Activated CD4-positive, CD25-positive, alpha-beta regulatory T cell (primary cell): ENCODE results near the gene KLHL2.
A peak's percentile ranks its signal among the peaks of the same experiment; 100 is the strongest.

Experiments
- DNase-seq, 4 experiments: peaks; one replicate each; lab custom pipeline; 2025; lab: John Stamatoyannopoulos, UW

KLHL2 gene

GRCh38 chr4:165288639-165289422, 81.5 kb downstream of the KLHL2 start:
- no peak for DNase-seq

- DNase-seq = no peak
These were observed 82.0 kb downstream of the KLHL2 start for GRCh38 chr4:165289423-165289785.

DNA sequence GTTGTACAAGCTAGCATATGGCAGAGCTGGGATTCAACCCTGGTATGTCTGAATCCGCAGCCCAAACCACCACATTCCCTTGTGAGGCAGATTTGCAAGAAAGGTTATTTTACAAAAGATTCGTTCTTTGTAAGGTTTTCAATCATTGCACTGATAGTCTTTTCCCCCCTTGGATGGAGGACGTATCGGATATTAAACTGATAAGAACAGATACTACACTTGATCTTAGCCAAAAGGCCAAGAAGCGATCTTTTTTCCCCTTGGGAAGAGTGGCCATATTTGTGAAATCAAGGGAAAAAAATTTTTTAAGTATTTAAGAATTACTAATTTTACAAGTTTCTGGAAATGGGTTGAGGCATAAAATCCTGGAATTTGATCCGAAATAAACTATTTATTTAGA, 85.7 kb downstream of the KLHL2 start:
- no peak for DNase-seq

- no peak for DNase-seq
These were observed 86.7 kb downstream of the KLHL2 start for GRCh38 chr4:165293927-165294649.

GRCh38 chr4:165294907-165295306, 87.5 kb downstream of the KLHL2 start:
- DNase-seq = no peak

DNA sequence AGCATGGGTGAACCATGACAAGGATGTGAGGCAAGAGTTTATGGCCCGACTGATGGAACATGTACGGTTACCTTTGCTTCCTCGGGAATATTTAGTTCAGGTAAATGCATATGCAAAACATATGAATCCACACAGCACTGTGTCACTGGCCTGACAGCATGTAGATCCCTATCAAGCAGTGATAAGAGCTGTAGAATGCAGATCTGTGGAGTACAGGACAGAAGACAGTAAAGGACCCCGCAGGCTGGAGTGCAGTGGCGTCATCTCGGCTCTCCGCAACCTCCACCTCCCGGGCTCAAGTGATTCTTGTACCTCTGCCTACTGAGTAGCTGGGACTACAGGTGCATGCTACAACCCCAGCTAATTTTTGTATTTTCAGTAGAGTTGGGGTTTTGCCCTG, 90.3 kb downstream of the KLHL2 start:
- no peak for DNase-seq

DNA sequence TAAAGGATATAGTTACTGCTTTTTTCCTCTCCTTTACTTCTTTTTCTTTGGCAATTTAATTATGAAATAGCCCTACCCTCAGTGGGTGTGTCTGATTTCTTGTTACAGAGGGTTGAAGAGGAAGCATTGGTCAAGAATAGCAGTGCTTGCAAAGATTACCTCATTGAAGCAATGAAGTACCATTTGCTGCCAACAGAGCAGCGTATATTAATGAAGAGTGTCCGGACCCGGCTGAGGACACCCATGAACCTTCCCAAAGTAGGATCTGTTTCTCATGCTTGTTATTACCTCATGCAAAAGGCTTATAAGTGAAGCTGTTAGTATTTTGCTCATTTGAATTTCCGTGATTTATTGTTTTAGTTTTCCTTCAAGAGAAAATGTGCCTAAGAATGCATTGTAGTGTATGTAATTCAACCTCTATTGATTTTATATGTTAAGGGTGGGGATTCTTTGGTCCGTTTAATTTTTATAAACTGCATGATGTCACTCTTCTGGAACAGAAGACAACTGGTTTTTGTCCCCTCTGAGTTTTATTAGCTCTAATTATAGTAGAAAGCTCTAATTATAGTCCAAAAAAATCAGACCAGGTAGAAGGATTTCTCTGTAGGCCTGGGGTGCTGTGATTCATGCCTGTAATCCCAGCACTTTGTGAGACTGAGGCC, 92.2 kb downstream of the KLHL2 start:
- no peak for DNase-seq

- no peak for DNase-seq
These were observed 94.5 kb downstream of the KLHL2 start for GRCh38 chr4:165301833-165302232.

- DNase-seq = no peak
These were observed 95.3 kb downstream of the KLHL2 start for GRCh38 chr4:165302658-165303057.

- no peak for DNase-seq
These were observed 100.8 kb downstream of the KLHL2 start for GRCh38 chr4:165308166-165308565.

DNA sequence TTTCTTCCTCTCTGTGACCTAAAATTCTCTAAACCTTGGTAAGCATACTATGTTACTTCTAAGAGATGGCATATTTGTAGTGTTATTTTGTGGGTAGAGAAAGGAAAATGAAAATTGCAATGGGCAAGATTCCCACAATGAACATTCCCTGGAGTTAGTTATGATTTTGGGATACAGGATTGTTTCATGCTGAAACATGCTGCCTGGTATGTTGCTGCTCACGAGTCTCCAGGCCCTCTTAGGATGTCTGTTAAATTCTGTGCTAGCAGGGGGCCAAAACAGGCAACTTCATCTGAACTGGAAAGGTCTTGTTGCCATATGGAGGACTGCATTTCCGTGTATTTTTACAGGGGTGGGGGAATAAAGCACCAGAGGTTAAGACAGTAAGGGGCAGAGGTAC, 101.2 kb downstream of the KLHL2 start:
- DNase-seq = no peak

DNA sequence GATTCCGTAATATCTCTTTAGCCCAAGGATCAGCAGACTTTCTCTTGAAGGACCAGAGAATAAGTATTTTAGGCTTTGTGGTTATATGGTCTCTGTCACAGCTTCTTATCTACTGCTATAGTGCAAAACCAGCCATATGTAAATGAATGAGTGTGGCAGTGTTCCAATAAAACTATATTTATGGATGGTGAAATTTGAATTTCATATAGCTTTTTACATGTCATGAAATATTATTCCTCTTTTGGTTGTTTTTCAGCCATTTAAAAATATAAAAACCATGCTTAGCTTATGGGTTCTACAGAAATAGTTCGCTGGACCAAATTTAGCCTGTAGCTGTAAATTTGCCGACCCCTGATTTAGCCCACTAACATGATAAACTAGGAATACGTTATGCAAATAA, 102.1 kb downstream of the KLHL2 start:
- DNase-seq = no peak

GRCh38 chr4:165312506-165312905, 105.1 kb downstream of the KLHL2 start:
- no peak for DNase-seq

DNA sequence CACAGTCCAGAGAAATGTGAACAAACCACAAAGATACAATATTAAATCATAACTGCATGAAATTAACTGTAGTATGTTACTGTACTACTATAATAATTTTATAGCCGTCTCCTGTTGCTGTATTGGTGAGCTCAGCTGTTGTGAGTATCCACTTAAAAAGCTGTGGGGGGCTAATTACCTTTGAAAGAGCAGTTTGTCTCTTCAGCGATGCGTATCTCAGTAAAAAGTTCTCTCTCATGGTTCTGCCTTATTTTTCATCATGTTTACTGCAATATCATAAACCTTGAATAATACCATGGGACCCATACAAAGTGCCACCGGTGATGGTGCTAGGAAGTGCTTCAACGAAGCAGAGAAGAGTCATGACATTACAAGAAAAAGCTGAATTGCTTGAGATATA, 111.7 kb downstream of the KLHL2 start:
- DNase-seq = no peak

DNA sequence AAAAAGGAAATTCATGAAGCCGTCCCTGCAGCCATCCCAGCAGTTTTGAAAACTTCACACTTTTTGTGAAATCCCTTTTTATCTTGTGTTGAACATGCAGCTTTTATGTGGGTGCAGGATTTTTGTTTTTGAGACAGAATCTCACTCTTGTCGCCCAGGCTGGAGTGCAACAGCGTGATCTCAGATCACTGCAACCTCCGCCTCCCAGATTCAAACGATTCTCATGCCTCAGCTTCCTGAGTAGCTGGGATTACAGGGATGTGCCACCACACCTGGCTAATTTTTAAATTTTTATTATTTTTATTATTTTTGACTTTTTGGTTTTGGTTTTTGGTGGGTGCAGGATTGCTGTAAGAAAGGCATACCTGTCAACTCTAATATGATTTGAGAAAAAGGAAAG, 112.1 kb downstream of the KLHL2 start:
- no peak for DNase-seq

DNA sequence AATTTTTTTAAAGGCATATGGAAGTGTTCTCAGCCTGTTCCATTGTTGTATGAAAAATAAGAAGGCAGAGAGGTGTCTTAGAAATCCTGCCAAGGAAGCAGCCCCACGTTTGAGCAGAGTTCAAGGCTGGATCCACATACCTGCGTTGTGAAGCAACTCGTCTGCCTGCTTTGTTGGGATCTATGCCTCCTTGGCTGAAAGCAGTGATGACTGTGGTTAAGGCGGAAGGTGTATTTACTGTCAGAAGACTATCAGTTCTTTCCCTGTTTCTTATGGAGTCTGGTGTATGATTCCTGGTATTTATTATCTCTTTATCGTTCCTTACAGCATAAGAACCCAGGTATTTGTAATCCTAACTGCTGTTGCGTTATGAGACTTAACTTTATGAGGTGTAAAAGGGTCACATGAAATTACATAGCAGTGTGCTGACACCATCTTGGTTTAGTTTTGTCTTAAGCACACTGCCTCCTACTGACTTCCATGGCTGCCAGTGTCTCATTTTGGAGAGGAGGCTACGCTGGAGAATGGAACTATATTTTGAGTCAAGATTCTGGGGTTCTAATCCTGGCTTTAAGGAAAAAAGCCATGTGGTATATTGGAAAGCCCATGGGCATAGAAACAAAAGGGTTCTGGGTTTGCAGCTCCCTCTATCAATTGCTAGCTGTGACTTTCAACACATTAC, 117.0 kb downstream of the KLHL2 start:
- no peak for DNase-seq

DNA sequence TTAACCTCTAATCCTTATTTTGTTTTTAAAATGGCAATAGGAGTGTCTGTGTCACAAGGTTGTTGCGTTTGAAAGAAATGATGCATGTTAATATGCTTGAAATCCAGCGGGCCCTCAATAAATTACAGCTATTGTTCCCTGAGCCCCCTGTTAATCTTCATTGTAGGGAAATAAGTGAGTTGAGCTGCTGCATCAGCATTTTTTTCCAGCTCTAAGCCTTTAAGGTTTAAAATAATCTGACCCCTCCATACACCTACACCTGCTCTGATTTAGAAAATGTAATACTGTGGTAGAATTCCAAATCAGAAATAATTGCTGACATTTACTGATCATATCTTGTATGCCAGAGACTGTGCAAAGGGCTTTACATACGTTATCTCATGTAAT, 117.5 kb downstream of the KLHL2 start:
- DNase-seq = no peak

DNA sequence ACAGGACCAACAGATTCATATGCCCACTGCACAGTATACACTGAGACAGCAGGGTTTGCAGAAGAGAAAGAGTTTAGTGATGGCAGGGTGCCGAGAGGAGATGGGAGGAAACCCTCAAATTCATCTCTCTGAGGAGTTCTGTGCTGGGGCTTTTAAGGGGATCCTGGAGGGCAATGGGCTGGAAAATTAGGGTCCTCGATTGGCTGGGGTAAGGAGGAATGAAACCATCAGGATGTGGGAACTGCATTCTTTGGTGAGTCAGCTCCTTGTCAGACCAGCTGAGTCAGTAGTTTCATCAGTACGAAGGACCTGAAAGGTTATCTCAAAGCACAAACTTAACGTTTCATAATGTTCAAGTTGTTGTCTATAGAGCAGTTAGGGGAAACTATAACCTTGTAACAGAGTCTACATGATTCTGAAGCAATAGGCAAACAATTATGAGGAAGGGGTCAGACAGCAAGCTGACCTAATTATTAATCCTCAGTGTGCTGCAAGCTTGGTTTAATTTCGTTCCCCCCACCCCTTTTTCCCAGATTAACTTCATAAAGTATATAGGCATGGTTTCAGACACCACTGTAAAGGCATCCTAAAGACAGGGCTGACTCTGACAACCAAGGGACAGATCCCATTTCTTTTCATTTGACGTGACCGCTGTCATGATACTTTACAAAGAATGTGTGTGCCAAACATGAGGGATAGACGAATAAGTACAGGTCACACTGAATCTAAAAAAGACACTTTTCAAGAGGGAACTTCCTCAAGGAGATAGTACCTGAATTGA, 118.6 kb downstream of the KLHL2 start:
- no peak for DNase-seq

- no peak for DNase-seq
These were observed 119.5 kb downstream of the KLHL2 start for GRCh38 chr4:165326831-165327210.

DNA sequence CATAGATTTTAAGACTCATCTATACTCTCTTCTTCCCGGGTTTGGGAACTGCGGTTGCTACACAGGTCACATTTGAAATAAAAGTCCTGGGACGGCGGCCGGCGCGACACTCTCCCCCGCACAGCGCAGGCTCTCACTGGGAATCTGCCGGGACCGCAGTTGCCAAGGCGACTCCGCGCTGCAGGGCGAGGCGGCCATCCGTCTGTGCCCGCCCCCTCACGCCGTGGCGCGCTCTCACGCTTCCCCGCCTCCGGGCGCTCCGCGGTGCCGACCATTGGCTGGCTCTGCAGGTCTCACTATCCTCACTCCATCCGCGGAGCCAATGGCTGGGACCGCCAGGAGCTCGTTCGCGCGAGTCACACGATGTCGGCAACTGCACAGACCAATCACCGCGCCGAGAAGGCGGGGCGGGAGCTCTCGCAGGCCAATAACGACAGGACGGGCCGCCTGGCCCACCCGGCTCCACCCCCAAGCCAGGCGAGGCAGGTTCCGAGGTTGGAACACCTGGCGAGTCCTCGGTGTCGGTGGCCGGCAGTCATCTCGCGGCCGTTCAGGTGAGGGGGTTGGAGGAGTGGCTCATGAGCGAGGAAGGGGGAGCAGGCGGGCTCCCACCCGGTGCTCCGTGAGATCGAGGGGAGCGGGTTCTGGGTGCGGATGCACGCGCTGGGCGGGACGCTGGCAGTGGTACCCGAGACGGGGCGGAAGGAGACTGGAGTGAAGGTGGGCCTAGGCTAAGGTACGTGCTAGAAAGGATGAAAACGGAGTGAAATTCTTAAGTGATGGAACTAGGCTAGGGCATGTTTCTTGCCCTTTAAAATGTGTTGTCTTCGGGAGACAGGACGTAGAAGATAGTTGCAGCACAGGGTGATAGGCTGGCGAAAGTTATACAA, 120.1 kb downstream of the KLHL2 start, which contains the start of gene MSMO1:
Gene MSMO1, plus strand, starts transcription at position 459 of the 890 bp plus-strand sequence. CDS start 5,702 bp downstream, outside the sequence.
- DNase-seq = peak; percentile 94 to 98 (median 96)

GRCh38 chr4:165328101-165328425, 120.7 kb downstream of the KLHL2 start:
- no peak for DNase-seq
